Activated naive CD4-positive, alpha-beta T cell treated with Interleukin-2 at 50 U/mL for 16 hours (primary cell): ENCODE data around the gene TH.

ENCODE experiments used
- DNase-seq: peaks from one replicate; pipeline ENCODE4 v3.0.0-alpha.2; 2020

The TH gene

DNA sequence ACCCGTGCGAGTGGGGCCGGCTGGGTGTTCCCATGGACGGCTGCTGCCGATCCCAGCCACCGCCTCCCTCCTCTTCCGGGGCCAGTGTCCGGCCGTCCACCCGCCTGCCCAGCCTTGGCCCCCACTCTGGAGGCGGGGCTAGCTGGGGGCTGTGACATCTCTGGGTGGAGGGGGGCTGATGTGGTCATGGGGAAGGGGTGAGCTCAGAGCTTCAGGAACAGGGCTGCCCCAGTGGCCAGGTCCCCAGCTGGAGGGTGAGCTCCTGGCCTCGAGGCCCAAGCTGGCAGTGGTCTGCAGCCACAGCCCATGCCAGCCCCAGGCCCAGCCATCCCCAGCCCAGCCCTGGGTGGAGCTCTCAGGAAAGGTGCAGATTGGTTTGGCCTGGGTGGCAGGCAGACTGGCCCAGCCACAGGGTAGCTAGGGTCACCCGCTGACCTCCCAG is 13.3 kb downstream of the TH start:
- no peak for DNase-seq

DNA sequence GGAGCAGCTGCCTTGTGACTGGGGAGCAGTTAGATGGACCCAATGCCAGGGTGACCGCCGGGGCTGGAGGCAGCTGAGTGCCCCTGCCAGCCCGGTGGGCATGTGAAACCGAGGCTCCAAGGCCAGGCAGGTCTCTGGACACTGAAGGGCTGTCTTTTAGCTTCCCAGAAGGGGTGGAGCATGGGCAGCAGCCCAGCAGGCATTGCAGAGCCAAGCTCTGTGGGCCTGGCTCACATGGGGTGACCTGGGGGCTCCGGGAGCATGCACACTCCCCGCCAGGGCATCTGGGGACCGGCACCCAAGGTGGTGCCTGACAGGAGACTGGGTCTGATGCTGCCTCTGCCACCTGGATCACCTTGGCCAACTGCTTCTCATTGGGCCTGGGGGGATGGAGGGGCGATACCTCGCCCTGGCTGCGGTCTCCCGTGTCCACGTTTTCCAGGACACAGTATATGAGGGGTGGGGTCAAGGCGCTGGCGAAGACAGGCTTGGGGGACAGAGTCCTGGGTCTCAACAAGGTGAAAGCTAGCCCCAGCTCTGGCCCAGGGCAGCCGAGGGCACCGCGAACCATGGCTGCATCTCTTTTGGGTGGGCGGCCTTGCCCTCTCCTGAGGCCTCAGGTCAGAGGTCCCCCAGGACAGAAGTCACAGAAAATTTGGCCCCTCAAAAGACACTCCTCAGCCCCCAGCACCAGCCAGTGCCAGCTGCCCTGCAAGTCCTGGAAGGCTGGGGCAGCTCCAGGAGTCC is 14.1 kb downstream of the TH start:
- no peak for DNase-seq

DNA sequence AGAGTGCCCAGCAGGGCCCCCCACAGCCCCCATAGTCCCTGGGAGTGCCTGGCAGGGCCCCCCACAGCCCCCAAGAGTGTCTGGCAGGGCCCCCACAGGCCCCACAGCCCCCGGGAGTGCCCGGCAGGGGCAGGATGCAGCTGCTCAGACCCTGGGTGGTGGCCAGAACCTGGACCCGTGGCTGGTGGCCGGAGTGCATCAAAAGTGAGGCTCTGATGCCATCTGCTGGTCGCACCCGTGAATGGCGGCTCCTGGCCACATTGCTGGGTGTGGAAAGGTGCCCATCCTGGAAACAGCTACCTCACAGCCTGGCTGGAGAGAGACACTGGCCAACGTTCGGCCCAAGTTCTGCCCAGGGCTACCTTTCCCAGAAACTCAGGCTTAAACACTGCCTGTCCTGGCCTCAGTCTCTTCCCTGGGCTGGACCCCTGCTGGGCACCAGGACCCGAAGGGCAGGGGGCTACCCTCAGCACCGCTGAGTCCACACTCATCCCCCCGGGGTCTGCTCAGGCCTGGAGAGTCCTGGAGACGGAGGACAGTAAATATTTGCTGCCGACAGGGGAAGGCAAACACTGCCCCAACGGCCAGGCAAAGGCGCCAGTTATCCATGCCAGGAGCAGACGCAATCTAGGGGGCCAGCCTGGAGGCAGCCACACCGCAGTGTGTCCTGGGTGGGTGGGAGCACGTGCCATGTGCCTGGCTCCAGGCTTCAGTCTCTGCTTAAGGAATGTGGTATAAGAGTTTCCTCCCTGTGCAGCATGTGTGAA is 15.0 kb downstream of the TH start:
- DNase-seq: peak; percentile 60

DNA sequence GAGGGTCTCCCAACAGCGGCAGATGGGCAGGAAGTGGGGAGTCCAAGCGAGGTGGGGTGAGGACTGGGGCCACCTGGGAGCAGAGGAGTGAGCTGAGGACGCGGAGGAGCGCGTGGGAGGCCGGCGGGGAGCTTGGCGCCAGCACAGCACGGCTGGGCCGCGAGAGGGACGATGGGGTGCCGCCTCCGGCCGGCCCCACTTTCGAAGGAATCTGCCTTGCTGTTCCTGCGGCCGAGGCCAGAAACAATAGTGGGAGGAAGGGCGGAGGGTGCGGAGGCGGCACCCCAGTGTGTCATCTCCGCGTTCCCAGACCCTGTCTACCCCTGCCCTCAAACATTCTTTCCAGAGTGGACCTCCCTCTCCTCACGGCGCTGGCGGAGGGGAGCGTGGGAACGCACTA is 16.1 kb downstream of the TH start:
- DNase-seq: no peak

DNA sequence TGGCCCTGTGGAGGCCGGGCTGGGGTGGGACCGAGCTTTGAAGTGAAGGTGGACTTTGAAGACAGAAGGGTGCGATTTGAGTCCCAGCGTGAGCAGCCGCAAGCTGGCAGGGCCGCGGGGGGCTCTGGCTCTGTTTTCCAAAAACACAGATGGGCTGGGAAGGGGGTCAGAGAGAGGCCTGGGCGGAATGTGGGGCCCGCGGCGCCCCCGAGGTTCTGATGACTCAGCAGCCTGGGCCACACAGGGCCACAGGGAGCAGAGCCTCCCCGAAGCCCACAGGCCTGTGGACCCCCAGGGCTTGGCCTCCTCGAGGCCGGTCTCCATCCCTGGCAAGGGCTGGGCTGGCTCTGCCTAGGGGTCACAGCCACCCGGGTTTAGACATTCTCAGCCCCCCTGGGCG is 16.7 kb downstream of the TH start:
- no peak for DNase-seq

DNA sequence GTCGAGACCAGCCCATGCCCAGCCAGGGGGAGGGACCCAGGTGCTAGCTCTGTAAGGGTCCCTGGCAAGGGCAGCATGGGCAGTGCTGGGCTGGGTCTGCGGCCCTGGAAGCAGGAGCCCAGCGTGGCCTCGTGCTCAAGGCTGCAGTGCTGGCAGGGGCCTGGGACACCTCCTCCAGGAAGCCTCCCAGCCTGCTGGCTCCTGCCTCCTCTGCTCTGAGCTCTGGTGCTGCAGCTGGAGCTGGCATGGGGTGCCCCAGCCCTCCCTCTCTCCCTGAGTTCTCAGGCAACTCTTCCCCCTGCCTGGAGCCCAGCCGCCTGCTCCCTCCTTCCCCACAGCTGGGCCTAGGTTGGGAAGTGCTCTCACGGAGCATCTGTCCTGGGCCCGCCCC is 17.4 kb downstream of the TH start:
- DNase-seq: no peak

DNA sequence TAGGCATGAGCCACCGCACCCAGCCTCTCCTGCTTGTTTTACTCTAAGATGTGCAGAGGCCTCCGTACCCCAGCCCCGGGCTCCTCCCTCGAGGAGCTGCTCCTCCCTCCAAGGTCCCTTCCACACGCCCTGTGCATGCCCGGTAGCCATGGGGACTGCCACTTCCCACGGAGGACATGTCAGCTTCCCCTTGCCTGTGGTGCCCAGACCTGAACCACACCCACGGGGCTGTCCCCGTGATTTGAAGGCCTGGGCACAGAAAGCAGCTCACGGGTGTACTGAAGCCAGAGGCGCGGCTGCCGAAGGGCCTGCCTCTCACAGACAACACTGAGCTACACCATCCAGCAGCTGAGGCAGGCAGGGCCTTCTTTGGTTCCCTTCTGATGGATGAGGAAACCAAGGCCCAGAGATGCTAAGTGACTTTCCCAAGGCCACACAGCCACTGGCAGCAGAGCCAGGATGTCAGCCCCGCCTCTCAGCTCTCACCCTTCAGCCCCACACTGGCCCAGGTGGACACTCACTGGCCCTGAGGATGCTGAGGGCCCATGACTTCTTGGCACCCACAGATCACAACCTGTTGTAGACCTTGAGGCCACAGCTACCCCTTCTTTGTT is 17.9 kb downstream of the TH start:
- DNase-seq: no peak

DNA sequence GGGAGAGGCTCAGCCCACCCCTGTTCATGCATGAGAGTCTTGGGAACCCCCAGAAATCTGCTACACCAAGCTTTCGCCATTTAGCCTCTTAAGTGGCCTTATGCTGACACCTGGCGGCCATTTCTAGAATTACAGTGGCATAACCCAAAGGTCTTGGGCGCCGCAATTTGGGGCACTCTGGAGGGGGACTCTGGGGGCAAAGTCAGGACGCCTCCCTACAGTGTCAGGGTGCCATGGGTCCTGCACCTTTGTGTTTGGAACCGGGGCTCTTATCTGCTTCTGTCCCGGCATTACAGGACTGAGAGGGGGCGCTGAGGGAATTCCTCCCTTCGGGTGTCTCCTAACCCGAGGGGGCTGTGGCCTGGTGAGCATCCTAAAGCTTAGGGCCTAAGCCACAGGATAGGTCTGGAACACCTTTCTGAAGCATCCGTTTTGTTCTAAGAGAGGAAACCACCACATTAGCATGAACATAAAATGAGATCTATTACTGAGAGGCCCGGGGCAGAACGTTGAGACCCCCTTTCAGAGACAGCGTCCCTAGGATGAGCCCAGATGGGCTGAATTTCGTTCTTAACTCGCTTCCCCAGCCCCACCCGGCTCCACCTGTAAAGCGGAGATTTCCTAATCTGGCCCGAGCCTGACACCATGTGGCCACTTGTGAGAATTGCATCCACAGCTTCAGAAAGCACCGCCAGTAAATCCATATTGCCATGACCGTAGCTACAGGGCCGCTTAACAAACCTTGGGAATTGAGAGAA is 19.9 kb downstream of the TH start:
- peak; percentile 83 for DNase-seq

DNA sequence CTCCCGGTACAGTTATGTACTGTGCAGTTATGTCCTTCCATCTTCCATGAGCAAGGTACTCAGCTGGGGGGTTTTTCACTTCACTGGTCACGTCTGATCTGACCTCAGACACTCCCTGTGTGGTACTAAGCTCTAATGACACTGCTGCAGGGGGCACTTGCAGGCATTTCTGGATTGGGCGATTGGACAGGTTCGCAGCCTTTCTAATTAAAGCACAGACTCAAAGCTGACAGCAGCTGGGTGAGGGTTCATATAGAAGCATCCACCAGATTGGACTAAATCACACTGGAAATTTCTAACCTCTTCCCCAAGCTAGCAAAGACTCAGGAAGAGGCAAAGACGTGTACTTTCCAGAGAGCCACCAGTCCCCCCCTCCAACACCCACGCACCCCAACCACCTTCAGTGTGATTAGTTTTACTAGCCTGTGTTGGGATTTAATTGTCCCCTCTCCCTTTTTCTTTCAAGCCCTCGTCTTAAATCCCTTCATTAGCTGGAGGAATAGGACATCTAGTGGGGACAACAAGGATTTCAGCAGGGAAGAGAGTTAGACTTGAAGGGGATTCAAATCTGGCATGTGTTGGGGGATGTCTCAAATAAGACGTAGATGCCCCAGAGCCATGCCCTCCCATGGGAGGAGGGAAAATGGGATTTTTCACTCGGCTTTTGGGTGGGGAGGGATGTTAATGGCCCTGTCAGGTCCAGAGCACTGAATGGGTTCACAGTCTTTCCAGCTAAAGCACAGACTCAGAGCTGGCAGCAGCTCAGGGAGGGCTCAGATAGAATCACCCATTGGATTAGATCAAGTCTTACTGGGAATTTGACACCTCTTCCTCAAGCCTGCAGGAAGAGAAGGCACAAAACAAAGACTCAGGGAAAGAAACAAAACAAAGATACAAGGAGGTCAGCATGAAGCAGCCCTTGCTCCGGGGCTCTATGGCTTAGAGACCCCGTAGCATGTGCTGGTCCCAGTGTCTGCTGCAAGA is 21.5 kb downstream of the TH start:
- no peak for DNase-seq

DNA sequence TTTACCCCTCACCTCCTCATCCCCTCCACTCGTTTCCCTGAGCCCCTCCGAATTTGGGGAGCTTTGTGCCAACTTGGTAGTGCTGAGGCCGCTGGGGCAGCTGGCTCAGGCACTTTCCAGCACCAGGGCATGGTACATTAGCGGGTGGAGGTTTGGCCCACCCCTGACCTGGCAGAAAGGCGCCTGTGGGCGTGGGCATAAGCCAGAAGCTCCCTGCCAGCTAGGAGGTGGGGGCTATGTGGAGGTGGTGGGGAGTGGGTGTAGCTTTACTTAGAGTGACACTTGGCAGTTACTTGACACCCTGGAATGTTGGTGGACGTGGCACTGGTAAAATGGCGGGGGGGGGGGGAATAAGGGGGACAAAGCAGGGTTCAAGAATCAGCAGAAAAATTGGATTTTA is 22.2 kb downstream of the TH start:
- no peak for DNase-seq

DNA sequence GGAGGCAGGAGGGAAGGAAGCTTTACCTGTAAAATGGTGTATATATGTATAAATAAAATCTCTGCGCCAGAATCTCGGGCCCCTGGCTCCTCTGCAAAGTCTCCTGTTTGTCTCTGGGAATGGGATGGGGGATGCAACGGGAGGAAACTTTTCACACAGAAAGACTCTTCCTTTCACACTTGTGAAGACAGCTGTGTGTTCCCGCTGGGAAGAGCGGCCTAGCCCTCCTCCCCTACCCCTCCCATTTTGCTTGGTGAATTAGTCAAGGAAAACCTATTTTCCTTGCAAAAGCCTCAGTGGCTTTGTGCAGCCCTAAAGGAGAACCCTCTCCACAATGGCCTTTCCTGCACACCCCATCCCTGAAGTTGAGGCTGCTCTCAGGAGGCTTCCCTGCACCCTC is 23.0 kb downstream of the TH start:
- no peak for DNase-seq

DNA sequence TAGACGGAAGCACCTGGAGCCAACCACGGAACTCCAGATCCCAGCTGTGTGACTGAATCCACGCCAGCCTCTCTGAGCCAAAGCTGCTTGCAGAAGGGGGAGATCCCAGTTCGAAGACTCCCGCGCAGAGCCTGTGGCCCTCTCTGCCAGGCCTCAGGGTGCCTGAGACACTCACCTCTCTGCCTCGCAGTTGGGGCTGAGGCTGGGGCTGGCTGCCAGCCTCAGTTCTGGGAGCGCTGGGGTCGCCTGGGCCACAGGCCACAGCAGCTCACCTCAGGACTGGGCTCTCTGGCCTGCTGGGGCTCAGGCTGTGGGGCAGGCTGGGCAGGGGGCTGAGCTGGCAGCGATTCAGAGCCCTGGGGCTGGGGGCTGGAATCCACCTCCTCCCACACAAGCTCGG is 24.2 kb downstream of the TH start:
- no peak for DNase-seq

DNA sequence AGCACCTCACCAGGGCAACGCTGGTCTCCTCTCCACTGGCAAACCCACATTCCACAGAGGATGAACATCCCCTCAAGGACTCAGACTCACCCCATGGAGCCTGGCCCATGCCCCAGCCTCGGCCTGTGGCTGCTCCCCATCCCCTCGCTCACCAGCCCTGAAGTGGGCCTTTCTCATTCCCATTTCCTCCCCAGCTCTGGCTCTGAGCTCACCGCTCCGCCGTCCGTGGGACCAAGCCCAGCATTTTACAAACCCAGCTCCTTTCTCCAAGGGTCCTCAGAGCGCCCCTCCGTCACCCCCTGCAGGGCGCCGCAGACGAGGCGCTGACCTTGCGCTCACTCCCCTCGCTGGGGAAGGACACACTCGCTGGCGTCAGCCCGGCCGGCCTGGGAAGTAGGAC is 25.6 kb downstream of the TH start:
- DNase-seq: no peak

DNA sequence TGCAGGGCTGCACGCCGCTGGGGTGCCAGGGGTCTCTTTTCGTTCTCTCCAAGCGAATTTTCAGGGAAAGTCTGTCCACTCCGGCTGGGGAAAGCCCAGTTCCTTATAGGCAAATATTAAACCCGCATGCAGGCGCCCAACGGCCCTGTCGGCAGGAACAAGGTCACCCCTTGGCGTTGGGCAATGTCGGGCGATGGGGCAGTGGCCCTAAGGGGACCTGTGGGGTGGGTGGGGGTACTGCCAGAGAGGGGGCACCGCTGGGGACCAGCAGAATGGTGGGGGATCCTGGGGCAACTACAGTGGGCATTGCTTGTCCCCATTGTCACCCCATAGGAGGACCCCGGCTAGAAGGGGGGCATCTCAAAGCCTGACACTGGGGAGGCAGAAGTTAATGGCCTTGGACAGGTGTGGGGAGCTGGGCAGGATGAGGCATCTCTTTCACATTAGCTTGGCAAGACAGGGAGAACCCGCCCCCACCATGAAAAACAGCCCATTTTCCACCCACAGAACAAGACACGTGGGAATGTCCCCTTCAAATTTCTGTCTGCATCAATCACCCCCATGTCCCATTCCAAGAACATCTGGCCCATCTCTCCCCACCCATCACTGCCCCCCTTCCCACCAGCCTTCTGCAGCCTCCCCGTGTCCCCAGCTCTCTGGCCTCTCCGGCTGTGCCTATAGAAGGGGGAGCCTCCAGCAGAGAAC is 26.9 kb downstream of the TH start:
- DNase-seq: no peak

DNA sequence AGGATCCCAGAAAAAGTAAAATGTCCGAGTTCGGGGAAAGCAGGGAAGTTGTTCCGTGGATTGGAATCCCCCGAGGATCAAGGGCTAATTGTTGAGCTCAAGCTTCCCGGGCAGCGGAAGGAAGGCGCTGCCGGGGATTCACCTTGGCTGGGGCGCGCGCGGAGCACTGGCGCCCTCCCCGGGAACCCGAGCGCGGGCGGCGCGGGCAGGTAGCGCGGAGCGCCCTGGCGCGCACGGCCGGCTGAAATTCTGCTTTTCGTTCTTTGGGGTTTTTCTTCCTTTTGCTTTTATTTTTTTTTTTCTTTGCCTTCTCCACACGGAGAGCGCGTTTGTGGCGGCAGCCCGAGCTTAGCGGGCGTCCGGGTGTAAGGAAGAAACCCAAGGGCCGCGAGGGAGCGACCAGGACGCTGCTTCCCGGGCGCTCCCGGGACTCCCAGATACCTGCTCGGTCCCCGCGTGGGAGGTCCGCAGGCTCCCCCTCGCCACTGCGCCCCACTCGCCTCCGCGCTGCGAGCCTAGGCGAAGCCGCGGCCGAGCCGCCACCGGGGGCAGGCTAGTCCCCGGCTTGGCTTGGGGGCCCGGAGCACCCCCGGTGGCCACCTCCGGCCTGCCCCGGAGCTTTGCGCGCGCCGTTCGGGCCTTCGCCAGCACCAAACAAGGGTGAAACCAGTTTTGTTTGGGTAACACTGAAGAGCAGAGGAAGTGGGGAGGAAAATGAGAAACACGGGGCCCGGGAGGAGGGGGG is 27.6 kb downstream of the TH start:
- peak; percentile 28 for DNase-seq

DNA sequence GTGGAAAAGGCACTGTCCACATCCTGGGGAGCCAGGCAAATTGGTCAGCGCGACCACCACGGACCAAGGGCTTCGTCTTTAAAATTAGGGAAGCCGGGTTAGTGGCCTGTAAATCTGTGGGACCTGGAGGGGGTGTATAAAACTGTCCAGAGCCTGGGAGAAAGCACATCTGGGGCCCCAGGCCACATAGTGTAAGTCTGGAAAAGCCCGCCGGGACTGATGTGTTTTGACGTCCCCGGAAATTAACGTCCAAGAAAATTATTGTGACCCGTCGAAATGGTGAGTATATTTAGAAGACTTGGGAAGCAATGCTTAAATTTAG is 28.2 kb downstream of the TH start:
- no peak for DNase-seq

DNA sequence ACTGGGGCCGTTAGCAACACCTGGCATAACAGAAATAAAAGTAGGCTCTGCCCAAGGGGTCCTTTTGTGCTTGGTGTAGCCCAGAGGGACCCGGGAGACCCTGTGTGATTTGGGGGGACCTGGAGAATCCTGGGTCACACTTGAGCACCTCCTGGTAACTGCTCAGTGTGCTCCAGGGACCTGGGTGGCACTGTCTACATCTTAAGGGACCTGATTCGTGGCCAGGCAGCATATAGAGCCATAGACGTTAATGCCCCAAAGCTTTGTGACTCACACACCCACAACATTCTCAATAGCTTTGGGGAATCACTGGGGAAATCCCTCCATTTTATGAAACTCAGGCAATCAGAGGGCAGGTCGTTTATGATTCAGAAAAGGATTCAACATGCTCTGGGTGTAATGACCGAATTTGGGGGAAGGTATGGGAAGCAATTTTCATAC is 28.8 kb downstream of the TH start:
- peak; percentile 51 for DNase-seq

DNA sequence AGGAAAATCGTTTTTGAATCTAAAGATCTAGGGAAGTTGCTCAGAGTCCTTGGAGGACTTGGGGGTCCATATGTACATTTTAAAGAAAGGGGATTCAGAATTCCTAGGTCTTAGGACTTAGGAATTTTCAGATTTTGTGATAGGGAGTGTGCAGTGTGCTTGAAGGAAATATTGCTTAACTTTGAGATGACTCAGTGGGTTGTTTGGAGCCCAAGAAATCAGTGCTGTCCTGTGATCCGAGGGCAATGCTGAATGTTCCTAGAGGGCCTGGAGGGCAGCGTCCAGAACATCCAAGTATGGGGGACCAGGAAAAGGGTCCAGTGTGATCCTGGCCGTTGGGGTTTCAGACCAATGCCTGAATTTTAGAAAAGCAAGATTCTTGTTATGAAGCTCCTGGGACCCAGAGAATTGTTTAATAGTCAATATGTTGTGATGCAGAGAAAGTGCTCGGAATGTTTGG is 29.3 kb downstream of the TH start:
- no peak for DNase-seq

DNA sequence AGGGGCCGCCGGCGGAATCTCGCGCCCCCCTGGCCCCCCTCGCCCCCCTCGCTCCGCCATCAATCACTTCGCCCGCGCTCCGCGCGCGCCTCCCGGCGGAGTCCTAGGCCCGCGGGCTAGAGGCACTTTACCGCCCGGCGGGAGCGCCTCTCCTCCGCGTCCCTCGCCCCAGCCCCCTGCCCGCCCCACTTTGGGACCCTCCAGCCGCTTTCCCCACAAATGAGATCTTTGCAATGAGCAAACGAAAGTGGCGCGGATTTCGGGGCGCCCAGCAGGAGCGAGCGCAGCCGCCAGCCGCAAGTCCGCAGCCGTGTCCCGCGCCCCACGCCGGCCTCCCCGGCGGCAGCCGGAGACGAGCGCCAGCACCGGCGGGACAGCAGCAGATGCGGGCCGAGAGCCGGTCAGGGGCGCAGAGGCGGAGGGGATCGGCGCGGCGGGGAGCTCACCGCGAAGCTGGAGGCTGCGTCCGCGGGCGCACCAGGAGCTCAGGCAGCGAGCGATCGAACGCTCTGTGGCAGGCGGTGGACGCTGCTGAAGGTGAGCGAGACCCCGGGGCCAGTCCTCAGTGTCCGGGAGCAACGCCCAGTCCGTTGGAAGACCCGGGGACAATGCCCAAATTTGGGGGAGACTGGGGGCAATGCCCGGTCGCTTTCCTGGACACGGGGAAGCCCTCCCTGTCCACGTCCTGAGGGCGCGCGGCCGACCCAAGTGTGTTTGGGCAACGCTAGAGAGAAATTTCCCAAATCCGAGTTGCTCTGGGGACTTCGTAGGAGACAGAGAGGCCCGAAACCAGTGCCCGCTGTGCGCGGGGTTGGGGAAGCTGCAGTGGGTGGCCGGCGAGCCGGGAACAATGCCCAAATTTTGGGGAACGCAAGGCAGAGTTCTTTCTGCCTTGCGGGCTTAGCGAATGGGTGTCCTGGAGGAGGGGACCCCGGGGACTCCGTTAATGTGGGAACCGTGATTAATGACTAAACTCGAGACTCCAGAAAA is 30.9 kb downstream of the TH start:
- DNase-seq: no peak
